Activated CD8-positive, alpha-beta T cell treated with anti-CD3 and anti-CD28 coated beads, Interleukin-2, amount 10 ng/mL, durations not matched to agents 7 days and 5 days (primary cell): ENCODE data around the gene HSFX3. TPM values are rescaled to one million over a fixed set of nuclear protein-coding genes. Genes with fewer than 3 reads are reported as not detected.
A peak's percentile ranks its signal among the peaks of the same experiment; 100 is the strongest.
"Not testable (repeated sequence)": the region's sequence is repeated elsewhere in the genome, so short reads cannot be mapped to it uniquely, and the experiment has no call there.

Source experiments
- ATAC-seq: fragments of 150-1000 bp; cut with Tn5 transposase; one replicate; pipeline ENCODE4 v1.10.0; 2021; ENCODE audit warnings: moderate library complexity
- CTCF ChIA-PET: fragments of 350-600 bp; sonication (Branson Sonifier 250); formaldehyde crosslinking; loops from one replicate; lab custom pipeline; 2021; ENCODE audit warnings: antibody characterized with exemption; lab: Charles Lee
- POLR2A ChIA-PET: fragments of 350-600 bp; sonication (Branson Sonifier 250); formaldehyde crosslinking; loops from one replicate; lab custom pipeline; 2021; ENCODE audit warnings: antibody characterized with exemption; lab: Charles Lee
- DNase-seq: peaks from one replicate; pipeline ENCODE4 v3.0.0-alpha.2; 2020
- H3K27ac Mint-ChIP-seq: one replicate; pipeline ENCODE4 v1.8.0; 2021; ENCODE audit warnings: mild to moderate bottlenecking, mixed read lengths
- H3K27me3 Mint-ChIP-seq: one replicate; pipeline ENCODE4 v1.8.0; 2021; ENCODE audit warnings: low read depth, mixed read lengths
- H3K36me3 Mint-ChIP-seq: one replicate; pipeline ENCODE4 v1.8.0; 2021; ENCODE audit warnings: low read depth, mixed read lengths
- H3K4me1 Mint-ChIP-seq: one replicate; pipeline ENCODE4 v1.8.0; 2021; ENCODE audit warnings: low read depth, mixed read lengths
- H3K4me3 Mint-ChIP-seq: one replicate; pipeline ENCODE4 v1.8.0; 2021; ENCODE audit warnings: mild to moderate bottlenecking, mixed read lengths
- H3K9me3 Mint-ChIP-seq: one replicate; pipeline ENCODE4 v1.8.0; 2022; ENCODE audit warnings: mixed read lengths; ENCODE audit not compliant: insufficient read depth
- total RNA-seq, 2 experiments: library from RNA; stranded (reverse); gene quantifications; one replicate each; pipeline ENCODE4 v1.2.3, GENCODE V29; 2021

HSFX3 gene
- total RNA-seq, 2 experiments from 2014 or later: not detected

- H3K27me3 Mint-ChIP-seq, H3K9me3 Mint-ChIP-seq, DNase-seq, ATAC-seq, H3K4me3 Mint-ChIP-seq, H3K36me3 Mint-ChIP-seq: not testable (repeated sequence)
- POLR2A ChIA-PET: interaction anchor here (0.6 kb wide), 1 partner anchor 13 kb away, joined by 4 read pairs; no protein-coding TSS in a partner anchor
- peaks cover 37% of the 10 kb centered on the region for H3K4me1 Mint-ChIP-seq
- H3K27ac Mint-ChIP-seq: peak overlapping the region; percentile 87
- CTCF ChIA-PET: interaction anchor here (1.1 to 6.2 kb wide), 3 partner anchors 10 to 14 kb away, joined by 3 to 39 read pairs (median 4); partner anchors contain the start of gene EOLA1
Measured at GRCh38 chrX:149526318-149527033, 23.2 kb downstream of the HSFX3 start.

GRCh38 chrX:149525903-149526302 is 23.8 kb downstream of the HSFX3 start:
- H3K36me3 Mint-ChIP-seq, H3K9me3 Mint-ChIP-seq, H3K27me3 Mint-ChIP-seq: not testable (repeated sequence)
- ATAC-seq (peak; percentile 64), DNase-seq (peak; percentile 45)
- POLR2A ChIA-PET: interaction anchor here (0.6 kb wide), 1 partner anchor 12 kb away, joined by 4 read pairs; no protein-coding TSS in a partner anchor
- Mint-ChIP-seq H3K4me3 (peak overlapping the region; percentile 34), H3K4me1 (peaks cover 43% of the 10 kb centered on the region), H3K27ac (peak overlapping the region; percentile 87)
- CTCF ChIA-PET: interaction anchor here (1.1 to 6.2 kb wide), 3 partner anchors 9 to 15 kb away, joined by 3 to 39 read pairs (median 4); partner anchors contain the start of gene EOLA1

- not testable (repeated sequence) for H3K27me3 Mint-ChIP-seq, H3K4me3 Mint-ChIP-seq, H3K36me3 Mint-ChIP-seq, H3K9me3 Mint-ChIP-seq
- CTCF ChIA-PET: interaction anchor here (1.6 kb wide), 1 partner anchor 13 kb away, joined by 5 read pairs; no protein-coding TSS in a partner anchor
- DNase-seq (peak; percentile 80), ATAC-seq (peak; percentile 84)
- POLR2A ChIA-PET: interaction anchor here (1.4 kb wide), 1 partner anchor 21 kb away, joined by 5 read pairs; the partner anchor contains the start of gene IDS
- H3K27ac Mint-ChIP-seq: peak overlapping the region; percentile 87
- peaks cover 48% of the 10 kb centered on the region for H3K4me1 Mint-ChIP-seq
Measured at GRCh38 chrX:149525389-149525788, 24.3 kb downstream of the HSFX3 start.

GRCh38 chrX:149522916-149523315 is 26.8 kb downstream of the HSFX3 start:
- CTCF ChIA-PET: interaction anchor here (1.0 to 3.0 kb wide), 3 partner anchors 11 to 36 kb away, joined by 3 to 46 read pairs (median 3); no protein-coding TSS in a partner anchor
- no peak for DNase-seq
- Mint-ChIP-seq H3K4me1 (peaks cover 62% of the 10 kb centered on the region), H3K27ac (no peak overlapping the region), H3K9me3 (no peaks in the 10 kb centered on the region), H3K27me3 (no peaks in the 10 kb centered on the region), H3K4me3 (no peak overlapping the region), H3K36me3 (peaks cover 2% of the 10 kb centered on the region)
- POLR2A ChIA-PET: no interaction called here
- ATAC-seq: no peak

- ChIA-PET POLR2A (interaction anchor here (0.8 to 1.0 kb wide), 2 partner anchors 11 to 16 kb away, joined by 4 read pairs; partner anchors contain the start of gene IDS), CTCF (interaction anchor here (2.1 to 3.0 kb wide), 2 partner anchors 9 to 16 kb away, joined by 7 to 46 read pairs; partner anchors contain the start of gene IDS)
- ATAC-seq: peak; percentile 6
- H3K9me3 Mint-ChIP-seq: peaks cover 4% of the 10 kb centered on the region
- H3K36me3 Mint-ChIP-seq: peaks cover 10% of the 10 kb centered on the region
- peak overlapping the region; percentile 85 for H3K27ac Mint-ChIP-seq
- peak overlapping the region; percentile 61 for H3K4me3 Mint-ChIP-seq
- H3K27me3 Mint-ChIP-seq: no peaks in the 10 kb centered on the region
- DNase-seq: peak; percentile 37
- H3K4me1 Mint-ChIP-seq: peaks cover 71% of the 10 kb centered on the region
Measured at GRCh38 chrX:149521438-149521837, 28.3 kb downstream of the HSFX3 start.

GRCh38 chrX:149520636-149521277 is 29.0 kb downstream of the HSFX3 start:
- Mint-ChIP-seq H3K27ac (peak overlapping the region; percentile 85), H3K4me1 (peaks cover 71% of the 10 kb centered on the region), H3K4me3 (peak overlapping the region; percentile 6), H3K36me3 (peaks cover 10% of the 10 kb centered on the region)
- DNase-seq, H3K27me3 Mint-ChIP-seq, POLR2A ChIA-PET, ATAC-seq, H3K9me3 Mint-ChIP-seq: not testable (repeated sequence)
- CTCF ChIA-PET: interaction anchor here (2.1 to 3.0 kb wide), 2 partner anchors 9 to 16 kb away, joined by 7 to 46 read pairs; partner anchors contain the start of gene IDS

- no peak overlapping the region for H3K4me3 Mint-ChIP-seq
- ATAC-seq (no peak), DNase-seq (no peak)
- ChIA-PET POLR2A (no interaction called here), CTCF (no interaction called here)
- peaks cover 4% of the 10 kb centered on the region for H3K9me3 Mint-ChIP-seq
- H3K4me1 Mint-ChIP-seq: peaks cover 85% of the 10 kb centered on the region
- peaks cover 10% of the 10 kb centered on the region for H3K36me3 Mint-ChIP-seq
- H3K27me3 Mint-ChIP-seq: no peaks in the 10 kb centered on the region
- no peak overlapping the region for H3K27ac Mint-ChIP-seq
Measured at GRCh38 chrX:149518236-149518635, 31.5 kb downstream of the HSFX3 start.

- Mint-ChIP-seq H3K9me3 (peaks cover 4% of the 10 kb centered on the region), H3K27ac (no peak overlapping the region), H3K4me3 (no peak overlapping the region), H3K27me3 (no peaks in the 10 kb centered on the region), H3K4me1 (peaks cover 83% of the 10 kb centered on the region), H3K36me3 (peaks cover 10% of the 10 kb centered on the region)
- DNase-seq (no peak), ATAC-seq (no peak)
- ChIA-PET CTCF (interaction anchor here (0.9 kb wide), 1 partner anchor 9 kb away, joined by 4 read pairs; no protein-coding TSS in a partner anchor), POLR2A (no interaction called here)
Measured at GRCh38 chrX:149517308-149517707, 32.4 kb downstream of the HSFX3 start.

GRCh38 chrX:149516604-149517003 is 33.1 kb downstream of the HSFX3 start:
- Mint-ChIP-seq H3K4me3 (no peak overlapping the region), H3K36me3 (peaks cover 10% of the 10 kb centered on the region), H3K27ac (peak overlapping the region; percentile 13), H3K9me3 (peaks cover 4% of the 10 kb centered on the region), H3K4me1 (peaks cover 79% of the 10 kb centered on the region), H3K27me3 (no peaks in the 10 kb centered on the region)
- ChIA-PET CTCF (interaction anchor here (0.9 kb wide), 1 partner anchor 10 kb away, joined by 4 read pairs; no protein-coding TSS in a partner anchor), POLR2A (no interaction called here)
- DNase-seq (no peak), ATAC-seq (no peak)

- ChIA-PET POLR2A (no interaction called here), CTCF (interaction anchor here (0.9 kb wide), 1 partner anchor 10 kb away, joined by 4 read pairs; no protein-coding TSS in a partner anchor)
- Mint-ChIP-seq H3K4me1 (peaks cover 74% of the 10 kb centered on the region), H3K36me3 (peaks cover 10% of the 10 kb centered on the region), H3K27me3 (no peaks in the 10 kb centered on the region), H3K27ac (peak overlapping the region; percentile 27), H3K9me3 (peaks cover 4% of the 10 kb centered on the region), H3K4me3 (no peak overlapping the region)
- DNase-seq: no peak
- ATAC-seq: no peak
Measured at GRCh38 chrX:149515954-149516602, 33.6 kb downstream of the HSFX3 start.
